ENCODE results near the gene MARCOL. TPM values are rescaled to one million over a fixed set of nuclear protein-coding genes. Genes with fewer than 3 reads are reported as not detected.
"Not testable (repeated sequence)": the region's sequence is repeated elsewhere in the genome, so short reads cannot be mapped to it uniquely, and the experiment has no call there.

MARCOL gene
- polyA plus RNA-seq, 1 experiment: not detected

DNA sequence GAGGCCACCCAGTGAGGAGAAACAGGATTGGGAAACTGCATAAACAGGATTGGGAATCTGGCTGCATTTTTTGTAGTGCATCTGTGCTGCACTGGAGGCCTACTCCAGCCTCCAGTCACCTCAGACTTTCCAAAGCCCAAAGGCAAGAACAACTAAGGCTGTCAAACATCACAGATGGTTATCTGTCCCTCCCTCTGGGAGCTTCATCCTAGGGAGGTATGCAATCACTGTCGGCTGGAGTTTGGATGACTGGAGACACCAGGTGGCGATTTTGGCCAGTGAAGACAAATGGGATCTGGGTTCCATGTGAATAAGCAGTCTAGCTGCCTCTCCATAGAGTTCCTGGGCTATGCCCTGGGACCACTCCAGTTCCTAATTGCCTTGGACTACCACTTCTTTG is 21.0 kb downstream of the MARCOL start:
- DNase-seq (ENCODE audit: low read depth, low spot score): no peak
- TF ChIP-seq, protein P1, sequence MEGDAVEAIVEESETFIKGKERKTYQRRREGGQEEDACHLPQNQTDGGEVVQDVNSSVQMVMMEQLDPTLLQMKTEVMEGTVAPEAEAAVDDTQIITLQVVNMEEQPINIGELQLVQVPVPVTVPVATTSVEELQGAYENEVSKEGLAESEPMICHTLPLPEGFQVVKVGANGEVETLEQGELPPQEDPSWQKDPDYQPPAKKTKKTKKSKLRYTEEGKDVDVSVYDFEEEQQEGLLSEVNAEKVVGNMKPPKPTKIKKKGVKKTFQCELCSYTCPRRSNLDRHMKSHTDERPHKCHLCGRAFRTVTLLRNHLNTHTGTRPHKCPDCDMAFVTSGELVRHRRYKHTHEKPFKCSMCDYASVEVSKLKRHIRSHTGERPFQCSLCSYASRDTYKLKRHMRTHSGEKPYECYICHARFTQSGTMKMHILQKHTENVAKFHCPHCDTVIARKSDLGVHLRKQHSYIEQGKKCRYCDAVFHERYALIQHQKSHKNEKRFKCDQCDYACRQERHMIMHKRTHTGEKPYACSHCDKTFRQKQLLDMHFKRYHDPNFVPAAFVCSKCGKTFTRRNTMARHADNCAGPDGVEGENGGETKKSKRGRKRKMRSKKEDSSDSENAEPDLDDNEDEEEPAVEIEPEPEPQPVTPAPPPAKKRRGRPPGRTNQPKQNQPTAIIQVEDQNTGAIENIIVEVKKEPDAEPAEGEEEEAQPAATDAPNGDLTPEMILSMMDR (IDR thresholded peaks at IDR 0.05; ENCODE audit: low read depth, low read length): no peak
- no peaks in the 10 kb centered on the region for H3K9me3 ChIP-seq (ENCODE audit: control insufficient read depth, insufficient read depth, low read length)
- POLR2A ChIA-PET: no interaction called here
- no peaks in the 10 kb centered on the region for H3K27me3 ChIP-seq (ENCODE audit: control insufficient read depth, insufficient read depth, low read length)
- CTCF ChIA-PET: no interaction called here
- no peak overlapping the region for H3K27ac ChIP-seq (ENCODE audit: low read depth, low read length)
- H3K4me3 ChIP-seq (ENCODE audit: low read depth, low read length): no peak overlapping the region

DNA sequence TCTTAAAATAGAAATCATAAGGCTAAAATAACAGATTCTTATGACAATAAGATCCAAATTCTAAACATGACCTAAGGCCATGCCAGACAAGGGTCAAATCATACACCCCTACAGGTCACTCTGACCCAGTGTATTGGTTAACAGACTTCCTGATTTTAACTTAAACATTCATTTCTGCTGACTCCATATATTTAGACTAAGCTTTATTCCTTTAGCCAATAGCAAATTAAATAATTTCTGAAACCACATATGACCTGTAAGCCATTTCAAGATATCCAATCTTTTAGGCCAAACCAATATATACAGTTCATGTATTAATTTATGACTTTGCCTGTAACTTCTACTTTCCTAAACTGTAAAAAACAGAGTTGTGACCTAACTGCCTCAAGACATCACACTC is 22.9 kb downstream of the MARCOL start:
- Histone ChIP-seq H3K4me3 (ENCODE audit: low read depth, low read length) (no peak overlapping the region), H3K27ac (ENCODE audit: low read depth, low read length) (no peak overlapping the region), H3K27me3 (ENCODE audit: control insufficient read depth, insufficient read depth, low read length) (no peaks in the 10 kb centered on the region), H3K9me3 (ENCODE audit: control insufficient read depth, insufficient read depth, low read length) (no peaks in the 10 kb centered on the region)
- ChIA-PET CTCF (no interaction called here), POLR2A (no interaction called here)
- DNase-seq (ENCODE audit: low read depth, low spot score): no peak
- TF ChIP-seq, protein P1 (IDR thresholded peaks at IDR 0.05; ENCODE audit: low read depth, low read length): no peak

GRCh38 chr5:148267962-148268361 is 29.6 kb downstream of the MARCOL start:
- ChIA-PET CTCF (no interaction called here), POLR2A (no interaction called here)
- Histone ChIP-seq H3K9me3 (ENCODE audit: control insufficient read depth, insufficient read depth, low read length) (no peaks in the 10 kb centered on the region), H3K27me3 (ENCODE audit: control insufficient read depth, insufficient read depth, low read length) (no peaks in the 10 kb centered on the region), H3K27ac (ENCODE audit: low read depth, low read length) (no peak overlapping the region), H3K4me3 (ENCODE audit: low read depth, low read length) (no peak overlapping the region)
- TF ChIP-seq, protein P1 (IDR thresholded peaks at IDR 0.05; ENCODE audit: low read depth, low read length): no peak
- DNase-seq (ENCODE audit: low read depth, low spot score): no peak

GRCh38 chr5:148268566-148268965 is 30.2 kb downstream of the MARCOL start, which contains the start of gene SPINK13:
Gene SPINK13 (plus strand): TSS chr5:148268794. CDS start chr5:148270073, 1,279 bp downstream.
- no peaks in the 10 kb centered on the region for H3K27me3 ChIP-seq (ENCODE audit: control insufficient read depth, insufficient read depth, low read length)
- H3K27ac ChIP-seq (ENCODE audit: low read depth, low read length): no peak within 1 kb of the TSS
- POLR2A ChIA-PET: no interaction called here
- no peak within 1 kb of the TSS for H3K4me3 ChIP-seq (ENCODE audit: low read depth, low read length)
- TF ChIP-seq, protein P1 (IDR thresholded peaks at IDR 0.05; ENCODE audit: low read depth, low read length): no peak
- CTCF ChIA-PET: interaction anchor here (1.1 kb wide), 1 partner anchor 462 kb away, joined by 3 read pairs; no protein-coding TSS in a partner anchor
- H3K9me3 ChIP-seq (ENCODE audit: control insufficient read depth, insufficient read depth, low read length): no peaks in the 10 kb centered on the region
- DNase-seq (ENCODE audit: low read depth, low spot score): no peak

GRCh38 chr5:148275129-148275528 is 36.8 kb downstream of the MARCOL start:
- CTCF ChIA-PET; H3K27ac ChIP-seq (ENCODE audit: low read depth, low read length); H3K9me3 ChIP-seq (ENCODE audit: control insufficient read depth, insufficient read depth, low read length); H3K4me3 ChIP-seq (ENCODE audit: low read depth, low read length); H3K27me3 ChIP-seq (ENCODE audit: control insufficient read depth, insufficient read depth, low read length); POLR2A ChIA-PET; DNase-seq (ENCODE audit: low read depth, low spot score): not testable (repeated sequence)

DNA sequence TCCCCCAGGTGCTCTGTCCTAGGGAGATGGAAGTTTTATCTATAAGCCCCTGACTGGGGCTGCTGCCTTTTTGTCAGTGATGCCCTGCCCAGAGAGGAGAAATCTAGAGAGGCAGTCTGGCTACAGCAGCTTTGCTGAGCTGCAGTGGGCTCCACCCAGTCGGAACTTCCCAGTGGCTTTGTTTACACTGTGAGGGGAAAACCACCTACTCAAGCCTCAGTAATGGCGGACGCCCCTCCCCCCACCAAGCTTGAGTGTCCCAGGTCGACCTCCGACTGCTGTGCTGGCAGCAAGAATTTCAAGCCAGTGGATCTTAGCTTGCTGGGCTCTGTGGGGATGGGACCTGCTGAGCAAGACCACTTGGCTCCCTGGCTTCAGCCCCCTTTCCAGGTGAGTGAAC is 42.6 kb downstream of the MARCOL start:
- H3K4me3 ChIP-seq (ENCODE audit: low read depth, low read length); H3K9me3 ChIP-seq (ENCODE audit: control insufficient read depth, insufficient read depth, low read length); H3K27me3 ChIP-seq (ENCODE audit: control insufficient read depth, insufficient read depth, low read length); H3K27ac ChIP-seq (ENCODE audit: low read depth, low read length); DNase-seq (ENCODE audit: low read depth, low spot score); POLR2A ChIA-PET: not testable (repeated sequence)
- CTCF ChIA-PET: interaction anchor here (1.5 kb wide), 1 partner anchor 94 kb away, joined by 4 read pairs; no protein-coding TSS in a partner anchor

- H3K27ac ChIP-seq (ENCODE audit: low read depth, low read length); H3K9me3 ChIP-seq (ENCODE audit: control insufficient read depth, insufficient read depth, low read length); H3K27me3 ChIP-seq (ENCODE audit: control insufficient read depth, insufficient read depth, low read length); POLR2A ChIA-PET; H3K4me3 ChIP-seq (ENCODE audit: low read depth, low read length); DNase-seq (ENCODE audit: low read depth, low spot score): not testable (repeated sequence)
- CTCF ChIA-PET: interaction anchor here (1.5 kb wide), 1 partner anchor 94 kb away, joined by 4 read pairs; no protein-coding TSS in a partner anchor
Observed at GRCh38 chr5:148281336-148281735, 43.0 kb downstream of the MARCOL start.
